K562 (cell line): ENCODE measurements around the gene WASF3. TPM values are rescaled to one million over a fixed set of nuclear protein-coding genes. Genes with fewer than 3 reads are reported as not detected.

ENCODE experiments used
- ATAC-seq: fragments of 200-7000 bp; cut with Tn5 transposase; 3 replicates; pipeline ENCODE4 v1.9.1; 2020; ENCODE audit warnings: moderate library complexity
- BruUV-seq: library from RNA; stranded (reverse); fragments of 400-500 nt; replicated peaks from 2 replicates; lab custom pipeline; 2021; lab: Mats Ljungman, UMichigan
- CTCF ChIA-PET: fragments of 300-600 bp; formaldehyde crosslinking; extraction: SDS; loops from one replicate; lab custom pipeline; 2021; ENCODE audit warnings: low intra/inter-chr PET ratio; lab: Yijun Ruan, JAX
- POLR2A ChIA-PET: fragments of 300-600, 350-650 bp; sonication (Branson Sonifier 250); formaldehyde crosslinking; extraction: SDS; loops from one replicate; lab custom pipeline; 2021; ENCODE audit warnings: antibody characterized with exemption, inconsistent platforms; lab: Yijun Ruan, JAX
- DNase-seq, 4 experiments: peaks; one replicate each; pipeline versions ENCODE4 v3.0.0 to v3.0.0-alpha.2; 2011 to 2018; ENCODE audit warnings: low spot score in 3 of 4, mixed read lengths in 3 of 4; ENCODE audit errors: extremely low read depth in 1 of 4
- FAIRE-seq: peaks from 2 replicates; lab custom pipeline; 2011; peaks lifted over from hg19 to GRCh38; lab: Jason Lieb, UNC
- H2AFZ ChIP-seq: 2 replicates; pipeline ENCODE4 v1.6.0; 2011; ENCODE audit warnings: low read depth, low read length, control low read depth, inconsistent platforms
- H3K27ac ChIP-seq: fragments of 200-600 bp; 3 replicates; pipeline ENCODE4 v1.8.0; 2011; ENCODE audit warnings: low read depth, mild to moderate bottlenecking, control low read depth, inconsistent platforms, low read length, moderate library complexity, mixed read lengths; ENCODE audit errors: extremely low read depth
- H3K27me3 ChIP-seq, 2 experiments: fragments of 300-600 bp in 1 of 2; 2 replicates in 1 of 2; 3 replicates in 1 of 2; pipeline versions ENCODE4 v1.6.0 to v1.8.0; 2011; ENCODE audit warnings: inconsistent platforms in 2 of 2, low read length in 2 of 2, mild to moderate bottlenecking in 1 of 2, mixed read lengths in 1 of 2, moderate library complexity in 1 of 2; ENCODE audit not compliant: control insufficient read depth in 2 of 2, insufficient read depth in 2 of 2
- H3K36me3 ChIP-seq: fragments of 300-600 bp; 3 replicates; pipeline ENCODE4 v1.8.0; 2011; ENCODE audit warnings: mild to moderate bottlenecking, low read length, inconsistent platforms; ENCODE audit not compliant: control insufficient read depth, insufficient read depth
- H3K4me1 ChIP-seq, 2 experiments: fragments of 200-600 bp in 1 of 2; replicated peaks in 1 of 2; 2 replicates in 1 of 2; 3 replicates in 1 of 2; pipeline versions ENCODE4 v1.5.1 to v1.8.0; 2011; ENCODE audit warnings: inconsistent platforms in 2 of 2, low read length in 2 of 2, mild to moderate bottlenecking in 1 of 2, mixed read lengths in 1 of 2, moderate library complexity in 1 of 2; ENCODE audit not compliant: control insufficient read depth in 2 of 2, insufficient read depth in 2 of 2
- H3K4me2 ChIP-seq: 2 replicates; pipeline ENCODE4 v1.6.1; 2011; ENCODE audit warnings: low read length, control low read depth, inconsistent platforms, mixed read lengths; ENCODE audit not compliant: insufficient read depth
- H3K4me3 ChIP-seq: fragments of 200-600 bp; sonication (generic), shearing (Covaris generic); 2 replicates; pipeline ENCODE4 v1.5.1; 2016; ENCODE audit warnings: control low read depth, inconsistent platforms
- H3K79me2 ChIP-seq: fragments of 200-600 bp; 3 replicates; pipeline ENCODE4 v1.8.0; 2011; ENCODE audit warnings: low read length, inconsistent platforms; ENCODE audit not compliant: control insufficient read depth, insufficient read depth
- H3K9ac ChIP-seq, 2 experiments: 2 replicates each; pipeline versions ENCODE4 v1.6.0 to v1.6.1; 2011; ENCODE audit warnings: low read depth in 2 of 2, low read length in 2 of 2, control low read depth in 1 of 2, inconsistent platforms in 1 of 2, mild to moderate bottlenecking in 1 of 2, mixed read lengths in 1 of 2; ENCODE audit not compliant: insufficient read depth in 1 of 2
- H3K9me1 ChIP-seq: one replicate; pipeline ENCODE4 v1.6.0; 2011; ENCODE audit warnings: inconsistent platforms, mild to moderate bottlenecking, low read length, moderate library complexity; ENCODE audit not compliant: control insufficient read depth, insufficient read depth
- H3K9me3 ChIP-seq: replicated peaks from 2 replicates; pipeline ENCODE4 v1.5.1; 2011; ENCODE audit warnings: low read depth, low read length, inconsistent platforms; ENCODE audit not compliant: control insufficient read depth, insufficient read depth
- H4K20me1 ChIP-seq: replicated peaks from 2 replicates; pipeline ENCODE4 v1.6.1; 2011; ENCODE audit warnings: low read length, inconsistent platforms, mixed read lengths; ENCODE audit not compliant: control insufficient read depth, insufficient read depth
- BHLHE40 ChIP-seq: IDR thresholded peaks from 2 replicates; pipeline ENCODE4 v1.6.1; 2011; ENCODE audit warnings: low read length, improper control_type of control experiment
- CSDE1 ChIP-seq, 2 experiments: fragments of 450-650 bp; IDR thresholded peaks; 2 replicates each; pipeline ENCODE4 v1.6.1; 2016; ENCODE audit warnings: mild to moderate bottlenecking in 1 of 2
- ETV6 ChIP-seq, 3 experiments: fragments of 150-350 bp in 1 of 3; sonication (generic) in 1 of 3; formaldehyde crosslinking in 1 of 3; IDR thresholded peaks; 2 replicates each; pipeline versions ENCODE4 v1.6.1 to v1.8.0; 2014 to 2022; ENCODE audit warnings: borderline replicate concordance in 2 of 3, low read depth in 2 of 3, antibody characterized with exemption in 1 of 3, low read length in 1 of 3, mild to moderate bottlenecking in 1 of 3, missing genetic modification reagents in 1 of 3
- FOXO4 ChIP-seq: fragments of 450-650 bp; formaldehyde crosslinking; IDR thresholded peaks from 2 replicates; pipeline ENCODE4 v1.4.0; 2020; ENCODE audit warnings: mild to moderate bottlenecking, moderate library complexity
- GTF2F1 ChIP-seq: IDR thresholded peaks from 2 replicates; pipeline ENCODE4 v1.6.1; 2011; ENCODE audit warnings: low read depth, low read length, improper control_type of control experiment
- HNRNPK ChIP-seq: fragments of 200-400 bp; formaldehyde crosslinking; IDR thresholded peaks from one replicate; pipeline ENCODE4 v1.6.1; 2018; ENCODE audit warnings: mild to moderate bottlenecking, low read depth, low read length; ENCODE audit not compliant: poor library complexity, severe bottlenecking
- MTA2 ChIP-seq: fragments of 450-650 bp; IDR thresholded peaks from 2 replicates; pipeline ENCODE4 v1.6.1; 2016; ENCODE audit warnings: low read depth
- MTA3 ChIP-seq: fragments of 450-650 bp; formaldehyde crosslinking; IDR thresholded peaks from 2 replicates; pipeline ENCODE4 v1.6.1; 2017; ENCODE audit warnings: mild to moderate bottlenecking, borderline replicate concordance
- NFXL1 ChIP-seq: fragments of 450-650 bp; formaldehyde crosslinking; IDR thresholded peaks from 2 replicates; pipeline ENCODE4 v1.4.0; 2021; ENCODE audit warnings: mild to moderate bottlenecking
- NRF1 ChIP-seq, 2 experiments: fragments of 450-650 bp; IDR thresholded peaks in 1 of 2; conservative IDR thresholded peaks in 1 of 2; 2 replicates each; pipeline ENCODE4 v1.6.1; 2014; ENCODE audit warnings: mild to moderate bottlenecking in 2 of 2
- PHF21A ChIP-seq: fragments of 450-650 bp; IDR thresholded peaks from 2 replicates; pipeline ENCODE4 v1.6.1; 2017; ENCODE audit warnings: low read depth, borderline replicate concordance
- POLR2AphosphoS5 ChIP-seq: IDR thresholded peaks from 2 replicates; pipeline ENCODE4 v1.6.1; 2011; ENCODE audit warnings: mild to moderate bottlenecking, low read depth, low read length, moderate library complexity; ENCODE audit not compliant: control insufficient read depth, insufficient read depth
- RBM17 ChIP-seq: fragments of 200-400 bp; formaldehyde crosslinking; IDR thresholded peaks from 2 replicates; pipeline ENCODE4 v1.6.1; 2017; ENCODE audit warnings: low read depth, mild to moderate bottlenecking, low read length, borderline replicate concordance
- TARDBP ChIP-seq: fragments of 450-650 bp; IDR thresholded peaks from 2 replicates; pipeline ENCODE4 v1.6.1; 2016
- TFE3 ChIP-seq: fragments of 450-650 bp; formaldehyde crosslinking; IDR thresholded peaks from 2 replicates; pipeline ENCODE4 v1.4.0; 2020; ENCODE audit warnings: mild to moderate bottlenecking, mixed read lengths
- WGBS: fragments of 100-300 bp; shearing (Covaris generic); methylation state at CpG from one replicate; pipeline ENCODE4 v1.1.6; 2016; ENCODE audit warnings: low coverage, mixed read lengths; ENCODE audit not compliant: insufficient coverage; ENCODE audit errors: missing lambda C conversion rate; 5-methylcytosine and 5-hydroxymethylcytosine counted together
- in situ Hi-C: fragments of 300-500 bp; cut with MboI; formaldehyde crosslinking; loops from 4 replicates; pipeline ENCODE4 v1.15.0; 2018; ENCODE audit warnings: inconsistent platforms, mixed read lengths
- intact Hi-C: fragments of 100-400 bp; cut with micrococcal nuclease; formaldehyde crosslinking; loops from 2 replicates; pipeline ENCODE4 v1.14.2; 2022
- polyA plus RNA-seq, 8 experiments: library from polyadenylated mRNA; depleted of rRNA in 4 of 8; stranded (reverse) in 5 of 8; unstranded in 3 of 8; fragments of >200 nt; fragmentation: Nextera tagmentation in 2 of 8; fragmentation: Illumina TruSeq in 1 of 8; extraction: Ambion mirVana in 2 of 8; extraction: Trizol in 1 of 8; gene quantifications; 2 replicates each; pipeline versions ENCODE4 v1.2.1 to v1.2.3, GENCODE V29; 2011 to 2014; ENCODE audit warnings: inconsistent platforms in 1 of 8, missing spikeins in 1 of 8
- total RNA-seq, 7 experiments: library from RNA; depleted of rRNA in 6 of 7; stranded (reverse); fragments of >200 nt in 6 of 7; fragmentation: Illumina TruSeq in 2 of 7; extraction: Trizol in 2 of 7; gene quantifications; 2 replicates each; pipeline versions ENCODE4 v1.2.1 to v1.2.3, GENCODE V29; 2011 to 2021; ENCODE audit warnings: low replicate concordance in 1 of 7
- TF ChIP-seq, protein P1 (sequence below), 2 experiments: fragments of 450-650 bp; IDR thresholded peaks; 2 replicates each; pipeline ENCODE4 v1.6.1; 2016

WASF3 gene
- total and polyA plus RNA-seq, 9 of the 15 experiments (the other 6 are each of a cell fraction or from before 2014, with no cell fraction given) = 0.04 to 0.43 (median 0.11) TPM

DNA sequence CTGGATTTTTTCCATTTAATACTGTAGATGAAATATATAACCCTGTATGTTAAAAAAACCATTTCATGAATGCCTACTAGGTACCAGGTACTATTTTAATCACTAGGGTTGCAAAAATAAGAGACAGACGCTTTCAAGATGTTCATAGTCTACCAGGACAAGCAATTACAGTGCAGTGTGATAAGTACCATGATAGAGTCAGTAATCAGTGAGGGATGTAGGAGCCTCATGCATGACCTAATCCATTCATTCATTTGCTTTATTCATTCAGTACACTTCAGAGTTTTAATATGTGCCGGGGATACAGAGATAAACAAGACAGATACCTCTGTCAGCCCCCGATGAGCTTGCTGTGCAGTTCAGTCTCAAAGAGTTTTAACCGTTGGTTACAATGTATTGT lies 3.0 kb downstream of the WASF3 start (continued):
- TF ChIP-seq, protein P1, sequence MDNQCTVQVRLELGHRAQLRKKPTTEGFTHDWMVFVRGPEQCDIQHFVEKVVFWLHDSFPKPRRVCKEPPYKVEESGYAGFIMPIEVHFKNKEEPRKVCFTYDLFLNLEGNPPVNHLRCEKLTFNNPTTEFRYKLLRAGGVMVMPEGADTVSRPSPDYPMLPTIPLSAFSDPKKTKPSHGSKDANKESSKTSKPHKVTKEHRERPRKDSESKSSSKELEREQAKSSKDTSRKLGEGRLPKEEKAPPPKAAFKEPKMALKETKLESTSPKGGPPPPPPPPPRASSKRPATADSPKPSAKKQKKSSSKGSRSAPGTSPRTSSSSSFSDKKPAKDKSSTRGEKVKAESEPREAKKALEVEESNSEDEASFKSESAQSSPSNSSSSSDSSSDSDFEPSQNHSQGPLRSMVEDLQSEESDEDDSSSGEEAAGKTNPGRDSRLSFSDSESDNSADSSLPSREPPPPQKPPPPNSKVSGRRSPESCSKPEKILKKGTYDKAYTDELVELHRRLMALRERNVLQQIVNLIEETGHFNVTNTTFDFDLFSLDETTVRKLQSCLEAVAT (IDR thresholded peaks at IDR 0.05) = no peak
- no peak for TF ChIP-seq HNRNPK
- TF ChIP-seq TFE3 = no peak
- TF ChIP-seq BHLHE40 = no peak
- no peak for TF ChIP-seq MTA2
- TF ChIP-seq NRF1 (conservative IDR thresholded peaks at IDR 0.05 in 1 of 2, IDR thresholded peaks at IDR 0.05 in 1 of 2) = no peak

- FAIRE-seq = no peak
- intact Hi-C loops = no loop called here
- CTCF ChIA-PET = no interaction called here
- TF ChIP-seq GTF2F1 (no peak), NFXL1 (no peak), MTA3 (no peak), RBM17 (no peak), CSDE1 (IDR thresholded peaks at IDR 0.05) (no peak), PHF21A (no peak), POLR2AphosphoS5 (no peak), TARDBP (no peak), ETV6 (IDR thresholded peaks at IDR 0.05; ENCODE audit: borderline replicate concordance in 1 of 2, low read depth in 2 of 2, low read length in 1 of 2) (no peak), ETV6 (CRISPR knock-in tag; IDR thresholded peaks at IDR 0.05; ENCODE audit: borderline replicate concordance) (no peak), FOXO4 (CRISPR knock-in tag) (no peak)
These were observed 3.6 kb downstream of the WASF3 start for GRCh38 chr13:26561067-26561466.

More at GRCh38 chr13:26561067-26561466, 3.6 kb downstream of the WASF3 start:
- DNase-seq (no peak), ATAC-seq (no peak)
- BruUV-seq = no TSS peak
- Histone ChIP-seq H3K9me1 (no peaks in the 10 kb centered on the region), H3K4me3 (no peak overlapping the region), H3K79me2 (no peaks in the 10 kb centered on the region), H3K9ac (no peak overlapping the region), H4K20me1 (no peaks in the 10 kb centered on the region), H3K27me3 (peaks cover 0 to 3% of the 10 kb centered on the region in 2 experiments; a peak in 1 of 5 replicates), H3K4me1 (peaks cover 0 to 14% of the 10 kb centered on the region in 2 experiments; a peak in 2 of 5 replicates), H2AFZ (no peak overlapping the region), H3K9me3 (no peaks in the 10 kb centered on the region), H3K36me3 (no peaks in the 10 kb centered on the region), H3K4me2 (no peak overlapping the region), H3K27ac (no peak overlapping the region)
- in situ Hi-C loops = no loop called here
- WGBS = 0% methylated on average over 1 of the region's 3 CpGs
- POLR2A ChIA-PET = interaction anchor here (0.7 kb wide), 1 partner anchor 46 kb away, joined by 3 read pairs; no protein-coding TSS in a partner anchor
